Ishikawa (cell line): Measurements from ENCODE around the gene PLAC8.

Source experiments
- EP300 ChIP-seq: IDR thresholded peaks from 2 replicates; pipeline ENCODE4 v1.6.1; 2012; ENCODE audit warnings: borderline replicate concordance
- MAX ChIP-seq: IDR thresholded peaks from 2 replicates; pipeline ENCODE4 v1.6.1; 2012
- NFIC ChIP-seq: IDR thresholded peaks from 2 replicates; pipeline ENCODE4 v1.6.1; 2012
- REST ChIP-seq: IDR thresholded peaks from 2 replicates; pipeline ENCODE4 v1.6.1; 2012; ENCODE audit warnings: low read depth, mild to moderate bottlenecking
- YY1 ChIP-seq: IDR thresholded peaks from 2 replicates; pipeline ENCODE4 v1.6.1; 2012; ENCODE audit warnings: low read depth

- TF ChIP-seq MAX (no peak), NFIC (no peak), EP300 (no peak), REST (no peak), YY1 (no peak)
Observed at GRCh38 chr4:83089410-83090157, 24.9 kb downstream of the PLAC8 start.
